Measurements from ENCODE around the gene ANO8.

GRCh38 chr19:17340871-17341357, 6.3 kb upstream of the ANO8 start:
- TF ChIP-seq FOXA1 (IDR thresholded peaks at IDR 0.05) (no peak), SP1 (IDR thresholded peaks at IDR 0.05) (no peak), BHLHE40 (IDR thresholded peaks at IDR 0.05; ENCODE audit: borderline replicate concordance) (no peak), FOXK2 (IDR thresholded peaks at IDR 0.05) (no peak), CTBP1 (IDR thresholded peaks at IDR 0.05; ENCODE audit: borderline replicate concordance) (no peak), ARNT (IDR thresholded peaks at IDR 0.05) (no peak), TARDBP (IDR thresholded peaks at IDR 0.05) (no peak), ZNF384 (IDR thresholded peaks at IDR 0.05) (no peak), SUZ12 (IDR thresholded peaks at IDR 0.05) (no peak), FOXM1 (IDR thresholded peaks at IDR 0.05; ENCODE audit: borderline replicate concordance) (no peak), HDGF (IDR thresholded peaks at IDR 0.05; ENCODE audit: borderline replicate concordance) (no peak), LEF1 (IDR thresholded peaks at IDR 0.05; ENCODE audit: borderline replicate concordance) (no peak), ELF4 (IDR thresholded peaks at IDR 0.05) (no peak)
